ENCODE measurements around the gene HTRA1. TPM values are rescaled to one million over a fixed set of nuclear protein-coding genes. Genes with fewer than 3 reads are reported as not detected.

The HTRA1 gene
- total RNA-seq, 1 donor from 2014 or later = 104 TPM

DNA sequence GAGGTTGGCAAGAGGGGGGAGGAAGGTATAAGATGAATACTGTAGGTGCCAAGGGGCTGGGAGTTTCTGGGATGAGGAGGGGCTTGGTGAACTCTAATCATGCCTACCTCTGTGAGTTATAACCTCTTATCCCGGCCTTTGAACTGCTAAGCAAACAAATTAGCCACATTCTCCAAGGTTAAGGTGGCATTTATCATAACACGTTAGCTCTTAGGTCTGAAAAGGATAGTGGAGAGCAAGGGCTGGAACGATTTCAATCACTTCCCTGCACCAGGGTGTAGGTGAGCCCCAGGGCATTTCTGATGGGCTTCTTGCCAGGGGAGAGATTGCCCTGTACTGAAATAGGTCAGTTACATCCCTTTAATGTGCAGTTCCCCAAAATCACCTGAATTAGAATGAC, 70.6 kb downstream of the HTRA1 start:
- intact Hi-C loops (cut with DNase I) = no loop called here

DNA sequence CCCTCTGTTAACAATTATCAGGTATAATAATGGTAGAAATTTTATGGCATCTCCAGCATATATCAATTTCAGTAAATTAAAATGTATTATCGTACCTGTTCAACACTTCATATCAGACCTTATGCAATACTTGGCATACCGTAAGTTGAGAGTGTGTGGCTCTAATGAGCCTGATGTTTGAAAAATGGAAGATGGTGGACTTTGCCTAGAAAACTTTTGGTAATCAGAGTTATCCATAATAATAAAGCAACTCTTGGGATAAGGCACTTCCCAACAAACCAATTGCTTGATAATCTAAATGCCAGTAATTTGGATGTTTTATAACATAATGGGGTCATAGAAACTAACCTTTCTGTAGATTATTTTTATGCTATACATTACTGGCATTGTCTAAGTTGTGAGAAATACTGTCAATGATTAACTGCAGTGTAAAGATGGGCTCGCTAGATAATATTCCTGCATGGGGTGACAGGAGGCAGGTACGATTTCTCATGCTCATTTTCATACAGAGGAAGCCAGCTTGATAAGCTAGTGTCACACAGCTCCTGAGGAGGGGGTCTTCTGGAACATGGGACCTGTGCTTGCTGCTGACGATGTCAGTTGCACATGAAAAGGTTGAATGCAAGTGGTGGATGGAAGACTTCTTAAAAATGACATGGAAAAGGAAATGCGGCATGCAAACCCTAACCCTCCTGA, 71.4 kb downstream of the HTRA1 start:
- intact Hi-C loops (cut with DNase I) = no loop called here
- no peak for DNase-seq (ENCODE audit: low spot score)

More for the DNA sequence above, 70.6 kb downstream of the HTRA1 start:
- no peak for DNase-seq (ENCODE audit: low spot score)

DNA sequence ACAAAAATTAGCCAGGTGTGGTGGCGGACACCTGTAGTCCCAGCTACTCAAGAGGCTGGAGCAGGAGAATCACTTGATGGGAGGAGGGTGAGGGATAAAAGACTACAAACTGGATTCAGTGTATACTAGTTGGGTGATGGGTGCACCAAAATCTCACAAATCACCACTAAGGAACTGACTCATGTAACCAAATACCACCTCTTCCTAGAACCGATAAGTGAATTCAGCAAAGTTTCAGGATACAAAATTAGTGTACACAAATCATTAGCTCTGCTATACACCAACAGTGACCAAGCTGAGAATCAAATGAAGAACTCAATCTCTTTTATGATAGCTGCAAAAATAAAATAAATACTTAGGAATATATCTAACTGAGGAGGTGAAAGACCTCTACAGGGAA, 76.2 kb downstream of the HTRA1 start:
- intact Hi-C loops (cut with DNase I) = no loop called here
- no peak for DNase-seq (ENCODE audit: low spot score)

DNA sequence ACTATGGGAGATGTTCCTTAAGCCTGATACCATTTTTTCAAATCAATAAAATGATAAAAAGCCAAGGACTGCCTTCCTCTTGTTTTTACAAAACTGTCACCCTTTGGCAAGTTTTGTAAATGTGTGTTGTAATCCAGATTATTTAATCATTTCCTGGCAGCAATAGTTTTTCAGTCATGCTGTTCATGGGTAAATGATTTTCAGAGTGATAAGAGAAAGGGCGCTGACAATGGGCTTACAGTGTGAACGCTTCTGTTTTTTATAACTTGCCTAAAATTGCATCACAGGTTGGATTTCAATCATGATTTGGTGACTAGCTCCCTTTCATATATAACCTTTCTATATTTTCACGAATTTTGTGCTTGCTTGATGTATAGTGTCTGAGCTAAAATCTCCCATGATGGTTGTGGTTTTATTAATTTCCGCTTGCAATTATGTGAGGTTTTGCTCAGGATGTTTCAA, 80.2 kb downstream of the HTRA1 start:
- intact Hi-C loops (cut with DNase I) = no loop called here
- DNase-seq (ENCODE audit: low spot score) = no peak

DNA sequence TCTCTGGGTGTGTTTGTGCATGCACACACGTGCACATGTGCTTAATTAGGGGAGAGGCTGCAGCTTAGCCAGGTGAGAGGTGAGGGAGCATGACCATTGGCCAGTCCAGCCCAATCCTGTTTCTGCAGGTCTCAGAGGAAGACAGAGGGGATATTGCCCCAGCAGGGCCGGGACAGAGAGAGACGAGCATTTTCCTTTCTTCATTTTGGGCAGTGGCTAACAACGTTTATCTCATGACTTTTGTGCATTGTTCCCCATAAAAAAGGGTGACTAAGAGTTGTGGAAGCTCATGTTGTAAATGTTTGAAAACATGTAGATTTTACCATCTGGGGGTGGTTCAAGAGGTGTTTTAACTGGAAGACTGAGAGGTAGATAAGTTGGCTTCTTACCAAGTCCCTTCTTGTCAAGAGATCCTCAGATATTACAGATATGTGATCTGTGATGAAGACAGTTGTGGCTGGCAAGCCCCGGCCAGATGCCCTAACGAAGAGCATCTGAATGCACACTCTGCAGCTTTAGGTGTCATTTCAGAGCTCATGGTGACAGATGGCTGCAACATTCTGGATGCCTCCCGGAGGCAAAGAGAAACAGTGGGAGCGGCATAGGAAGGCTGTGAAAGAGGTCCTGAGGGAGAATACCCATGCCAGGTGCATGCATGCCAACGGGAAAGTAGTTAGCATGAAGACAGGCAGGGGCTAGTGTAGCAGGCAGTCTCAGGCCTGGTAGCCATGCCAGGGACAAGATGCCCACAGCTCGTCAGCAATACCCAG, 82.5 kb downstream of the HTRA1 start:
- DNase-seq (ENCODE audit: low spot score) = no peak
- intact Hi-C loops (cut with DNase I) = no loop called here

DNA sequence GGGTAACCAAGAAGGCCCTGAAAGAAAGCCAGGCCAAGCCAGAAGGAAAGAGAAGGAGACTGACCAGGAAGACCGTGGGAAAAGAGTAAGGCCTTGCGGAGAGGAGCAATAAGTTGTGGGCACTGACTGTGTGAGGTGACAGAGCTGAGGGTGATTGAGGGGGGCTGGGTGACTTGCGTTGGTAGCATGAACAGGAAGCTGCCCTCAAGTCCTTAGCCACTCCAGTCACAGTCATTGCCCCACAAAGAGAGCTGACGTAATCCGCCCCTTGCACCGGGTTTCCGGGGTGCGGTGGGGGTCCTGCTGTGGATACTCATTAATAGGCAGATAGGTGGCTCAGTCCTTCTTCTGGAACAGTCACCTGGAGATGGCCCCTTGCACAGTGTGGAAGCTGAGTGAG, 83.1 kb downstream of the HTRA1 start:
- intact Hi-C loops (cut with DNase I) = no loop called here
- no peak for DNase-seq (ENCODE audit: low spot score)

DNA sequence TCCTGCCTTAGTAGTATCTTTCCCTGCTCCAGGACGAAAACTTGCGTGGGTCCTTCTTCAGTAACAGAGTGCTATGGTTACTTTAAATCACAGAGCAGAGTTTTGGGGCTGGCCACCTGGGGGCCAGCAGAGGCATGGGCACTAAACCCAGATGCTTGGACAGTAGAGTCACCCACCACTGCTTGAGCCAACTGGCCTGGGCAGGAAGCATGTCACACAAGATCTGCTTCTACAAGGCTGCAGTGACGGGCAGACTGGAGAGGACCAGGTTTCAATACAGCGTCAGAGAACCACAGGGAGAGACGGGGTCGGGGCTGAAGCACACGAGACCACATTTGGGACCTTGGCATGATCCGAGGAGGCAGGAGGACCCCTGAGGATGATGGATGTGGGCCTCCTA, 84.9 kb downstream of the HTRA1 start:
- DNase-seq (ENCODE audit: low spot score) = no peak
- intact Hi-C loops (cut with DNase I) = no loop called here

DNA sequence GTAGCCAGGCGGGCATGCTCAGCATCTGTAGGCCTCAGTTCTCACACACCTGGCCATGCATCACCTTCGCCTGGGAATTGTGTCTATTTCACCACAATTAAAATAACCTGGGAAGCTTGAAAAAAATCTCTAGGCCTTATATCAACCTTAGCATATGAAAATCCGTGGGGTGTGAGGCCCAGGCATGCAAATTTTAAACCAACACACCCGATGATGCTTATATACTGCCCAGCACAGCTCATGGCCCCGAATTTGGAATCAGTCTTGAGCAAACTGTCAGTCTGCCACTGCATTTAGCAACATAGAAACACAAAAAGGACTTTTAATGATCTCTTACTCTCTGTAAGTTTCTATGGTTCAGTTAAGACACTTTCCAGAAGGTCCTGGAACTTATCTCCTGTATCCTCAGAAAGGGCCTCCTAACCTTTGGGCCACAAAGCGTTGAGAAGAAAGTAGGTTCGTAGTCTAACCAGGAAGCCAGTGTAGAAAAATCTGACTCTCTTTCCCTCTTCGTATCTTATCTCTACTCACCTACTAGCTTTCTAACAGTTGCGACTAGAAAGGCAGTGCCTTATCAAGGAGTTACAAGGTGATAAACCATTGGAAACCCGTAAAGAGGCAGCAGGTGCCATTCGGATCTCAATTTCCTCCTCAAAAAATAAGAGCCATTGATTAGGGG, 87.2 kb downstream of the HTRA1 start:
- no peak for DNase-seq (ENCODE audit: low spot score)

DNA sequence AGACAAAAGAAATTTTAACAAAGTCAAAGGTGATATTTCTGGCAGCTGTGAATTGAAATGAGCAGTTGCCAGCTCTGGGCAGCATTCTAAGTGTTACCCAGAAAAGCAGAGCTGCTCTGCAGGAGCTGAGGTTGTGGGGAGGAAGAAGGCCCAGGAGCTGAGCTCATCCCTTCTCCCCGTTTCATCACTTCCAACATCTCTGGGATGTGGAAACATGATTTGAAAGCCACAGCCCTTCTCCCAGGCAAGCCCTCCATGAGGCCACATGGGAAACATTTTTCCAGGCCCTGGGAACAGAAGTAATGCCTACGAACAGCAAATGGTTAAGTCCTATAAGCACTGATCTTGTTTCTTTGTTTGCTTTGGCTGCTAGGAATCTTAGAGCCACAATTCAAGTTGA, 88.3 kb downstream of the HTRA1 start:
- intact Hi-C loops (cut with DNase I) = no loop called here
- no peak for DNase-seq (ENCODE audit: low spot score)

More for the DNA sequence above, 87.2 kb downstream of the HTRA1 start:
- intact Hi-C loops (cut with DNase I) = no loop called here

DNA sequence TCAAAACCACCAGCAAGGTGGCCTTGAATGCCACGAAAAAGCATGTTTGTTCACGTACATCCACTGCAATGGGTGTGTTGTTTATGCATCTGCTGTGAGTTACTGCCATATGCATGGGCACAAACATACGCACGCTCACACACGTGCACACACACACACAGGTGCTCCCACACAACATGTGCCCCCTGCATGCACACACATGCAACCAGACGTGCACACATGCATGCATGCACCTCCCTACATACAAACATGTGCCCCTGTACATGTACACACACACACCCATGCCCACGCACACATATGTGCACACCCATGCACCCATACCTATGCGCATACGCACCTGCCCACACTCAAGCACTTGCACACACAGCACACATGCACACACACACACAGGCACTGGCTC, 89.1 kb downstream of the HTRA1 start:
- no peak for DNase-seq (ENCODE audit: low spot score)
- intact Hi-C loops (cut with DNase I) = no loop called here

DNA sequence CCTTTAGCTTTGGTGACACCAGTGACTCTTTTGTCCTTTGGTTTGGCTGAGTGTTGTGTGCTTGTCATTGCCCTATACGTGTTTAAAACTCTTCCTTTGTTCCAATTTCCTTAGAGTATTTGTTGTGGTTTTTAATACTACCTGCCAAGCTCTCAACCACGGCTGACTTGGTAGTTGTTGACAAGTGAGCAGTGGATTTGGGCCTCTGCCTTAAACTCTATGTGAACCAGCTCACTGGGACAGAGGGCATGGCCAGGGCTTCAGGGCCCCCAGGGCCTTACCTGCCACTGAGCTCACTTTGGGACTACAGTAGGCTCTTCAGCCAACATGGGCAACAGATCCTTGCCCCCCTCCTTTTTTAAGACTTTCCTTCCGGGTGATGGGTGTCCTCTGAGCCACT, 89.6 kb downstream of the HTRA1 start:
- DNase-seq (ENCODE audit: low spot score) = no peak
- intact Hi-C loops (cut with DNase I) = no loop called here

DNA sequence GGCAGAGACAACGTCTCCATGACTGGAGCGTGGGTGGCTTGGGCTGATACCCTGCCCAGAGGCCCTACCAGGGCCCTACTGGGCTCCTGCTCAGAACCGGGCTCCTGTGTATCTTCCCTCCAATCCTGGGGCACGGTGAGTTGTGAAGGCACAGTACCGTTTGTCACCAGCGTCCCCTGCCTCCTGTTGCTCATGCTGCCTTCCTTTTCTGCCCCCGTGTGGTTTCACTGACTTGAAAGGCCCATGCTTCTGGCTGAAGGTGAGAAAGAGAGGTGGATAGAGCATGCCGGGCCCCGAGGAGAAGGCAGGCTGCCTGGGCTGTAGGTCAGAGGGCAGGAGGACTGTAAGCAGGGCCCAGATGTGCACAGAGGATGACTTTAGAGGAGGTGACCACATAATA, 90.1 kb downstream of the HTRA1 start:
- intact Hi-C loops (cut with DNase I) = no loop called here
- DNase-seq (ENCODE audit: low spot score) = no peak

DNA sequence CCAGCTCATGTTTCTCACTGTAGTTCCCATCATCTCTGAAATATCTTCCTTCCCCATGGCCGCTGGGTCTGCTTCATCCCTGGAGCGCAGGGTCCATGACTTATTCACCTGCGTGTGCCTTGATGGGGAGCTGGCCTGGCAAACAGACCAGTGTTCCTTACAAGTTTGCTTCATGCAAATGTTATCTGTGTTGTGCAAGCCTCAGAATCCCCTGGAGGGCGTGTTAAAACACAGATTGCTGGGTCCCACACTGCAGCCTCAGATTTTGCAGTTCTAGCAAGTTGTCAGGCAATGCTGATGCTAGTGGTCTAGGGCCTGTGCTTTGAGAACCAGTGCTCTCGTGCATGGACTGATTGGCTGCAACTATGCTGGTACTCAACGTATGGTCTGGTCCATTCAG, 92.0 kb downstream of the HTRA1 start:
- DNase-seq (ENCODE audit: low spot score) = no peak
- intact Hi-C loops (cut with DNase I) = no loop called here

DNA sequence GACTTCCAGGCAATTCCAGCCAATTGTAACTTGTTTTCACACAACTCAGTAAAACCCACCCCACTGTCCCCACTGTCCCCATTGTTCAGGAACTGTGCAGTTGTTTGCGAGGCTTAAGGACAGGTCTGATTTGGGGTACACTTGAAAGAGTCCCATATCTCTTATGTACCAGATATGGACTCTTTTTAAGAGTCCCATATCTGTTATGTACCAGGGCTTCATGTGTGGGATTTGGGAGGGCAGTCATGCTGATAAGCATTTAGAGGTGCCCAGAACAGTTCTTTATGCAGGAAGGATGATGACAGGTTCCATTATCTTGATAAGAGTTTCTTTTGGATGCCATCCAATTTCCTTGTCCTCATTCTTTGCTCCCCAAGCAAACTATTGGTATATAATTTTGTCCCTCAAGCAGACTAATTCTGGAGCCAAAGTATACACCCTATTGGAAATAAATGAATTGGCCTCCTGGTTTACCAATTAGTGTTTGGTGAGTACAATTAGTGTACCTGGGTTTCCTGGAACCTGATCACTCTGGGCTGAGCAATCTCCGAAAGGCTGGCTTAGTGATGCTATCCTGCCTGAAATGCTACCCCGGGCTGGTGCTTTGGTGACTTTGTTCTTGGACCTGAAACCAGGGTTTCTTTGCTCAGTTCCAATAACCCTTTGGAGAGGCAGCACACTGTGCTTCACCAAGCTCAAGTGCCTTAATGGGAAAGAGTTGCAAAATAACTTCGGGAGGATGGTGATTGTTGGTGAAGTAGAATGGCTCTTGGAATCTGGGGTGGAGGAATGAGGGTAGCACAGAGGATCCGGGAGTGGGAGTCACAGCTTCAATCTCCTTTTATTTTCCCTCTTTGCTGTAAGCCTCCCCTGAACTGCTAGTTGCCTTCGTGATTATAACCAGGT, 93.0 kb downstream of the HTRA1 start:
- intact Hi-C loops (cut with DNase I) = no loop called here
- DNase-seq (ENCODE audit: low spot score) = no peak

DNA sequence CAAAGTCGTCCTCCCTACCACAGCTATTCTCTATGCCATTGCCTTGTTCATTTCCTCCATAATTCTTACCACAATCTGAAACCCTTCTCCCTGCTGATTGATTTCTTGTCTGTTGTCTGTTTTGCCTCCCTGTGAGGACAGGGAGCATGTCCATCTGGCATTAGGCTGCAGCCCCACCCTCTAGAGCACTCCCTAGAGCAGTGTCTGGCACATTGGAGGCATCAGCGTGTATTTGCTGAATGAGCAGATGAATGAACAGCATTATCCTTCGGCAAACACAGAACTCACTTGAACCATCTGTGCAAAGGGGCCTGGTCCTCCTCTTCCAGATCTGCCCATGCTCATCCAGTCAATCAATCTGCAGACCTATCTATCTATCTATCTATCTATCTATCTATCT, 94.1 kb downstream of the HTRA1 start:
- no peak for DNase-seq (ENCODE audit: low spot score)
- intact Hi-C loops (cut with DNase I) = no loop called here

DNA sequence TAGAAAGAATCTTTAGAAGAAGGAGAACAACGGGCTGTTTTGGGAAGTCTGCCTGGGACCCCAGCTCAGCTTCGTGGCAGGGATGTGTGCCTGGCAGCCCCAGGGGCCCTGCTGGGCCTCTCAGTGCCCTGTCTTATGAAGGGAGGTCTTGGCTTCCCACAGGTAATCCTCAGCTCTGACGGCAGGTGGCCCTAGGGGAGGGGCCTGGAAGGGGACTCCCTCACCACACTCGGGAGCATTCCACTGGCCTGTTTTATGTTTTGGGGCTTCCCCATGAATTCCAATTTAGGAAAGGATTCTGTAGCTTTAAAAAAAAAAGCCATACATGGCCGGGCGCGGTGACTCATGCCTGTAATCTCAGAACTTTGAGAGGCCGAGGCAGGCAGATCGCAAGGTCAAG, 96.2 kb downstream of the HTRA1 start:
- intact Hi-C loops (cut with DNase I) = no loop called here
- DNase-seq (ENCODE audit: low spot score) = no peak

DNA sequence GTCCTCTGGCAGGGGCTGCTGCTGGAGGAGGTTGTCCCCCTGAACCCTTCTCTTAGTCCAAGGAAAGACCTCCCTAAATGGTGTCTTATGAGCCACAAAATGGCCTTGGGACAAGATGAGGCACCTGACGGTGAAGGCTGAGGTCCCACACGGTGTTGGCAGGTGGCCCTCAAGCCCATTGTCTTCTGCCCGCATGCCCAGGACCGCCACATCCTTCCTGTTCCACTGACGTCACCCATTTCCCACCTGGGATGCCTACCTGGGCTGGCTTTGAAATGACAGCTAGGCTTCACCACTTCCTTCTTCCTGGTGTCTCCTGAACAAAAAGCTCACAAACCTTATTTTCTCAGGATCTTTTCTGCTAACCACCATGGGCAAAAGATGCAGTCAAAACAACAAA, 97.1 kb downstream of the HTRA1 start:
- no peak for DNase-seq (ENCODE audit: low spot score)
- intact Hi-C loops (cut with DNase I) = no loop called here

DNA sequence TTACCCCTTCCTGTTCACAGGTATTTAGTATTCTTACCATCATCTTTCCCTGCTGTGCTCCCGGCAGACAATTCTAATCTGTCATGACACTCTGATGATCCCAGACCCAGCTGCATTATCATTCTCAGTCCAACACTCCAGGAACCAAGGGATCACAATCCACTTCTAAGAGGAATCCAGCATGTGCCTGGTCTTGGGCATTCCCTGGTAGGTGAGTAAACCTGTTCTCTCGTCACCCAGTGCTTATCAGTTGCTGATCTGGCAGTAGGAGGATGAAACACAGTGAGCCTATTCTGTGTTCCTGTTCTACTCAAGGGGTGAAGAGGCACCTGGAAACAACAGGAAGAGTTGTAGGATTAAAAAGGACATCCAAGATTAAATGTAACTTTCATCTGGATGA, 97.9 kb downstream of the HTRA1 start:
- intact Hi-C loops (cut with DNase I) = no loop called here
- DNase-seq (ENCODE audit: low spot score) = no peak

DNA sequence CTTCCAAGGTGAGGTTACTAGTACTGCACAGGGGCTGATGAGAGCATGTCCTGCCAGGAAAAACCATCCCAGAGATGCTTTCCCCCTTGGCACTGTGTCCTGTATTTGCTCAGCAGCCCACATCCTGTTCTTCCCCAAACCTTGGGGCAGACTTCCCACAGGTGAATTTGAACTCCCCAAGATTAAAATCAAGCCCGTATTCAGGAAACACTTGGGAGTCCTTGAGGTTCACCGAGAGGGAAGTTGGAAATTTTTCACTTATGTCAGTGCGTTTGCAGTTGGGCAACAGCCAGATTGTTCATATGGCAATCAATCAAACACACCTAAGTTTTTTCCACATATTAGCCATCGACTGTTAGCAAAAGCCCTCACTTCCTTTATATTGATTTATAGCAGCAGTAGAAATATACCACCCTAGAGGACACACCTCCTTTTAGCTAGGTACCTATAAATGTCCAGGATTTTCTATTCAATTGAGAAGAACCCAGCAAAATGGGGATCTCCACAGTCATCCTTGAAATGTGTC, 99.0 kb downstream of the HTRA1 start, which contains the start of gene DMBT1:
Gene DMBT1 (plus strand): TSS at position 476 of the 526 bp plus-strand sequence. CDS start 17 bp downstream, at position 493.
- DNase-seq (ENCODE audit: low spot score) = no peak
- intact Hi-C loops (cut with DNase I) = no loop called here

All from cardiac septum (tissue), 1 donor.